Naive thymus-derived CD8-positive, alpha-beta T cell (primary cell): ENCODE results near the gene CACNA1C. TPM values are rescaled to one million over a fixed set of nuclear protein-coding genes. Genes with fewer than 3 reads are reported as not detected.

Experiments used
- ATAC-seq, 2 donors: fragments of 150-1000 bp; cut with Tn5 transposase in 1 of 2; sonication (Bioruptor Pico), chemical (Tn5 transposase) in 1 of 2; 1 replicate in 1 of 2; 2 replicates in 1 of 2; pipeline ENCODE4 v1.10.0; 2021; ENCODE audit warnings: mild to moderate bottlenecking in 2 of 2, moderate library complexity in 2 of 2
- POLR2A ChIA-PET: fragments of 350-600 bp; sonication (Branson Sonifier 250); formaldehyde crosslinking; loops from one replicate; lab custom pipeline; 2021; ENCODE audit warnings: antibody characterized with exemption; lab: Charles Lee
- DNase-seq, 10 donors: peaks; one replicate each; pipeline versions ENCODE4 v3.0.0 to v3.0.0-alpha.2; 2020 to 2022
- H3K27ac Mint-ChIP-seq, 10 donors: one replicate each; pipeline ENCODE4 v1.8.0; 2020 to 2022; ENCODE audit warnings: mild to moderate bottlenecking in 10 of 10, mixed read lengths in 10 of 10, moderate library complexity in 4 of 10, inconsistent platforms in 1 of 10
- H3K27me3 Mint-ChIP-seq, 5 donors: one replicate each; pipeline ENCODE4 v1.8.0; 2021 to 2022; ENCODE audit warnings: mixed read lengths in 5 of 5
- H3K36me3 Mint-ChIP-seq, 3 donors: one replicate each; pipeline ENCODE4 v1.8.0; 2020 to 2022; ENCODE audit warnings: mixed read lengths in 3 of 3, mild to moderate bottlenecking in 2 of 3, inconsistent platforms in 1 of 3
- H3K4me1 Mint-ChIP-seq, 4 donors: one replicate each; pipeline ENCODE4 v1.8.0; 2021 to 2022; ENCODE audit warnings: mixed read lengths in 4 of 4
- H3K4me3 Mint-ChIP-seq, 10 donors: one replicate each; pipeline ENCODE4 v1.8.0; 2020 to 2022; ENCODE audit warnings: mild to moderate bottlenecking in 10 of 10, mixed read lengths in 10 of 10, moderate library complexity in 6 of 10, inconsistent platforms in 1 of 10
- H3K9me3 Mint-ChIP-seq, 9 donors: one replicate each; pipeline ENCODE4 v1.8.0; 2020 to 2022; ENCODE audit warnings: mixed read lengths in 9 of 9, mild to moderate bottlenecking in 3 of 9, inconsistent platforms in 1 of 9, moderate library complexity in 1 of 9
- polyA plus RNA-seq, 3 donors: library from polyadenylated mRNA; unstranded; fragments of 300-500 nt; fragmentation: Illumina TruSeq; gene quantifications; one replicate each; pipeline ENCODE4 v1.2.3, GENCODE V29; 2021
- total RNA-seq, 8 experiments: library from RNA in 2 of 8; stranded (reverse) in 2 of 8; gene quantifications; one replicate each; pipeline ENCODE4 v1.2.3 and lab custom pipeline; 2021 to 2026

CACNA1C gene
- total and polyA plus RNA-seq, 5 experiments from 2014 or later, result 0.05 to 0.21 (median 0.16) TPM

- ATAC-seq (no peak), DNase-seq (no peak)
- Mint-ChIP-seq H3K36me3 (no peaks in the 10 kb centered on the region), H3K4me3 (no peak overlapping the region), H3K27me3 (peaks cover 1 to 21% (median 8%) of the 10 kb centered on the region in 5 donors), H3K9me3 (no peaks in the 10 kb centered on the region), H3K4me1 (no peaks in the 10 kb centered on the region), H3K27ac (no peak overlapping the region)
- POLR2A ChIA-PET, result no interaction called here
Observed at GRCh38 chr12:2214411-2214810, 161.6 kb downstream of the CACNA1C start.

GRCh38 chr12:2215709-2216560 is 163.1 kb downstream of the CACNA1C start:
- Mint-ChIP-seq H3K36me3 (no peaks in the 10 kb centered on the region), H3K4me3 (no peak overlapping the region), H3K27me3 (peaks cover 1 to 25% (median 8%) of the 10 kb centered on the region in 5 donors), H3K4me1 (no peaks in the 10 kb centered on the region), H3K9me3 (peaks cover 0 to 7% (median 0%) of the 10 kb centered on the region in 9 donors), H3K27ac (peak overlapping the region in 2 of 10 donors; percentile 4 to 59)
- ATAC-seq, result no peak
- POLR2A ChIA-PET, result no interaction called here
- no peak for DNase-seq

- Mint-ChIP-seq H3K9me3 (peaks cover 0 to 11% (median 0%) of the 10 kb centered on the region in 9 donors), H3K4me3 (no peak overlapping the region), H3K27me3 (peaks cover 1 to 26% (median 8%) of the 10 kb centered on the region in 5 donors), H3K27ac (no peak overlapping the region), H3K36me3 (no peaks in the 10 kb centered on the region), H3K4me1 (no peaks in the 10 kb centered on the region)
- POLR2A ChIA-PET, result no interaction called here
- ATAC-seq (no peak), DNase-seq (no peak)
Observed at GRCh38 chr12:2218706-2219105, 165.9 kb downstream of the CACNA1C start.

- no peak for ATAC-seq
- H3K4me1 Mint-ChIP-seq, result no peaks in the 10 kb centered on the region
- peaks cover 0 to 10% (median 1%) of the 10 kb centered on the region in 5 donors for H3K27me3 Mint-ChIP-seq
- no peak overlapping the region for H3K4me3 Mint-ChIP-seq
- no peak for DNase-seq
- POLR2A ChIA-PET, result no interaction called here
- H3K36me3 Mint-ChIP-seq, result no peaks in the 10 kb centered on the region
- peaks cover 0 to 11% (median 0%) of the 10 kb centered on the region in 9 donors for H3K9me3 Mint-ChIP-seq
- no peak overlapping the region for H3K27ac Mint-ChIP-seq
Observed at GRCh38 chr12:2221030-2221621, 168.3 kb downstream of the CACNA1C start.

DNA sequence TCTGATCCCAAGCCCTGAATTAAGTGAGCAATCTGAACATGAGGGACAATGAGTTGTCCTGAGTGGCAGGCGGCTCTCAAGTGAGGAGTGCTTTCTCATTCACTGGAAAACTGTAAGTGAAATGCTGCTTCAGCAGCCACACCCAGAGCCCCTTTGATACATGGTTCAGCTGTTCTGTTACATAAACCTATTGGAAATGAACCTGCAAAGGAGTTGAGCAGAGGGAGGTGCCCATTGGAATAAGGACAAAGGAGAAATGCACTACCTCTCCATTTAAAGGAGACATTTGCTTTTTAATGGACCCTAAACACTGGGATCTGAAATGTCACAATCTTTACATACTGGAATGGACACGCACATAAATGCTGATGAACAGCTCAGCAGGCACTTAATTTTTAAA is 169.9 kb downstream of the CACNA1C start:
- H3K4me1 Mint-ChIP-seq, result no peaks in the 10 kb centered on the region
- H3K27ac Mint-ChIP-seq, result no peak overlapping the region
- DNase-seq (no peak), ATAC-seq (no peak)
- H3K4me3 Mint-ChIP-seq, result no peak overlapping the region
- H3K36me3 Mint-ChIP-seq, result no peaks in the 10 kb centered on the region
- H3K9me3 Mint-ChIP-seq, result peaks cover 0 to 11% (median 0%) of the 10 kb centered on the region in 9 donors
- POLR2A ChIA-PET, result no interaction called here
- peaks cover 0 to 9% (median 0%) of the 10 kb centered on the region in 5 donors for H3K27me3 Mint-ChIP-seq

DNA sequence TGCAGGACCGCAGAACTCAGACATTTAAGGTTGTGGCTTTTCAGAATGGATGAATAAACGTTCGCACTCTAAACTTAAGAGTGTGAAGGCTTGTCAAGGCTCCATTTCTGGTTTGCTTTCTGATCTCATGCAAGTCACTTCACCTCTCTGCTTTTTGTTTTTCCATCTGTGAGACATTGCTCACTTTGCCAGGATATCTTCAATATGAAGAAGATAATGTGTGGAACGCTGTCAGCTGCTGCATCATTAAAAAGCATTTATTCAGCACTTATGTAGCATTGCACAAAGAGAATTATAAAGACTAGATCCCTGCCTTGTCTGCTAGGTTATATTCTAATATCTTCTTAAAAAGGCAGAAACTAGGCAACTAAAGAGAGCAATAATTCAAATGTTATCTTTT is 172.2 kb downstream of the CACNA1C start:
- ATAC-seq (no peak), DNase-seq (no peak)
- POLR2A ChIA-PET, result no interaction called here
- H3K4me3 Mint-ChIP-seq, result no peak overlapping the region
- H3K36me3 Mint-ChIP-seq, result no peaks in the 10 kb centered on the region
- no peaks in the 10 kb centered on the region for H3K4me1 Mint-ChIP-seq
- peaks cover 0 to 24% (median 0%) of the 10 kb centered on the region in 9 donors for H3K9me3 Mint-ChIP-seq
- H3K27ac Mint-ChIP-seq, result no peak overlapping the region
- peaks cover 4 to 17% (median 6%) of the 10 kb centered on the region in 5 donors for H3K27me3 Mint-ChIP-seq

- H3K27me3 Mint-ChIP-seq, result peaks cover 4 to 17% (median 9%) of the 10 kb centered on the region in 5 donors
- H3K4me1 Mint-ChIP-seq, result no peaks in the 10 kb centered on the region
- H3K36me3 Mint-ChIP-seq, result no peaks in the 10 kb centered on the region
- peaks cover 0 to 20% (median 0%) of the 10 kb centered on the region in 9 donors for H3K9me3 Mint-ChIP-seq
- H3K27ac Mint-ChIP-seq, result no peak overlapping the region
- ATAC-seq (no peak), DNase-seq (no peak)
- H3K4me3 Mint-ChIP-seq, result no peak overlapping the region
- POLR2A ChIA-PET, result no interaction called here
Observed at GRCh38 chr12:2225696-2226095, 172.9 kb downstream of the CACNA1C start.

- peaks cover 4 to 17% (median 9%) of the 10 kb centered on the region in 5 donors for H3K27me3 Mint-ChIP-seq
- H3K36me3 Mint-ChIP-seq, result no peaks in the 10 kb centered on the region
- peak overlapping the region in 1 of 10 donors; percentile 3 for H3K27ac Mint-ChIP-seq
- no peak overlapping the region for H3K4me3 Mint-ChIP-seq
- POLR2A ChIA-PET, result no interaction called here
- H3K4me1 Mint-ChIP-seq, result no peaks in the 10 kb centered on the region
- H3K9me3 Mint-ChIP-seq, result peaks cover 0 to 13% (median 0%) of the 10 kb centered on the region in 9 donors
- ATAC-seq (no peak), DNase-seq (no peak)
Observed at GRCh38 chr12:2226641-2227040, 173.9 kb downstream of the CACNA1C start.

GRCh38 chr12:2227360-2227759 is 174.6 kb downstream of the CACNA1C start:
- Mint-ChIP-seq H3K27ac (no peak overlapping the region), H3K4me3 (no peak overlapping the region), H3K9me3 (peaks cover 0 to 13% (median 0%) of the 10 kb centered on the region in 9 donors), H3K4me1 (no peaks in the 10 kb centered on the region), H3K27me3 (peaks cover 4 to 17% (median 10%) of the 10 kb centered on the region in 5 donors), H3K36me3 (no peaks in the 10 kb centered on the region)
- ATAC-seq (no peak), DNase-seq (no peak)
- POLR2A ChIA-PET, result no interaction called here

DNA sequence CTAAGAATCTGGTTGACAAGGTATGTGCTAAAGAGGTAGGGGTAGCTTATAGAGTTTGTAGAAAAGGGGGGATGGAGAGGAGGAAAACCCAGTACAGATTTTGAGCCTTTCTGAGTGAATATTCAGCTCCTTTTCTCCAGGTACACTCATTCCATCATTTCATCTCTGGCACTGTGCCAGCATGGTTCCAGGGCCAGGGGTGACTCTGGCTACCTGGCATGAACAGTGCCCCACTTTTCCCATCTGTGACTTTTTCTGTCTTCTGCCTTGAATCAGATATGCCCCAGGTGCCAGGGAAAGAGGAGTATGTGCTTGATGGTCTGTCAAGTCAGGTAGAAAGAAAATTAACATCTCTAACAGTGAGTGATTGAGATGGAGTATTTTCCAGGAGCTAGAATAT is 175.7 kb downstream of the CACNA1C start:
- no peak overlapping the region for H3K27ac Mint-ChIP-seq
- POLR2A ChIA-PET, result no interaction called here

DNA sequence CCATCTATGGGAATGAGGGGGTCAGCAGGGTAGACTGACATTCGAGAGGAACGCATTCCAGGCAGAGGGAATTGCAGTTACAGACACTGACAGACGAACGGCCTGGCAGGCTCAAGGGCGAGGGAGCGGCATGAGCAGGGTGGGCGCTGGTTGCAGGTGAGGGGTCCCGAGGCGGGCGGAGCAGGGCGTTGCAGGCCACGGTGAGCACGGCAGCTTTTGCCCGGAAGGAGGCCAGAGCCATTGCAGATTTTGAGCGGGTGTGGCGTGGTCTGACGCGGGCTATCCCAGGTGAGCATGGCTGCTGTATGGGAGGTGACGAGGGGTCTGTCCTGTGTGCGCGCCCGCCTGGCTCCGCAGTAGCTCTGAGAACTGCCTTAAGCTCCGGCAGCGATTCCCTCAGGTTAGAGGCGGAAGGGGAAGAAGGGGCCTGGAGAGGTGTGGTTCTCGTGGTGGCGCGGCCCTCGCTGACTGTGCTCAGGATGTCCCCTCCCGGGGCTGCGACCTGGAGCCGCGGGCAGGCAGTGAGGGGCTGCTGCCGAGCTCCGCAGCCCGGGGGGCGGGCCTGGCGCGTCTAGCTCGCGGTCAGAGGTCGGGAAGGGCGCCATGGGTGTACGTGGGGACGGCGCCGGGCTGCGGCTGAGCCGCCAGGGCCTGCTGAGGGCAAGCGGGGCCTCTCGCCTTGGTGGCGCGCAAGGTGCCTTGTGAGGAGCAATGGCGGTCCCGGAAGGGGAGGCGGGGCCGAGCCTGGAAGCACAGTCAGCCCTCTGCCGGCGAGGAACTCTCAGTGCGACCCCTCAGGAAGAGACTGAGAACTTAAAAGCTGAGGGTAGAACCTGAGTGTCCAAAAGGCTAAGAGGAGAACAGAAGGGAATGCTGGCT is 177.1 kb downstream of the CACNA1C start:
- Mint-ChIP-seq H3K4me1 (no peaks in the 10 kb centered on the region), H3K36me3 (no peaks in the 10 kb centered on the region), H3K4me3 (peak overlapping the region in 3 of 10 donors; percentile 21 to 54 (median 25)), H3K27me3 (peaks cover 4 to 27% (median 14%) of the 10 kb centered on the region in 5 donors), H3K27ac (peak overlapping the region in 1 of 10 donors; percentile 10), H3K9me3 (peaks cover 0 to 13% (median 0%) of the 10 kb centered on the region in 9 donors)
- POLR2A ChIA-PET, result no interaction called here
- no peak for DNase-seq
- ATAC-seq, result no peak

More for the DNA sequence above, 175.7 kb downstream of the CACNA1C start:
- ATAC-seq (no peak), DNase-seq (no peak)
- Mint-ChIP-seq H3K9me3 (peaks cover 0 to 13% (median 0%) of the 10 kb centered on the region in 9 donors), H3K4me1 (no peaks in the 10 kb centered on the region), H3K27me3 (peaks cover 4 to 17% (median 10%) of the 10 kb centered on the region in 5 donors), H3K36me3 (no peaks in the 10 kb centered on the region), H3K4me3 (no peak overlapping the region)

GRCh38 chr12:2231011-2231595 is 178.3 kb downstream of the CACNA1C start:
- Mint-ChIP-seq H3K4me1 (no peaks in the 10 kb centered on the region), H3K27ac (no peak overlapping the region), H3K27me3 (peaks cover 4 to 39% (median 21%) of the 10 kb centered on the region in 5 donors), H3K4me3 (no peak overlapping the region), H3K36me3 (no peaks in the 10 kb centered on the region), H3K9me3 (peaks cover 0 to 13% (median 0%) of the 10 kb centered on the region in 9 donors)
- DNase-seq, result no peak
- POLR2A ChIA-PET, result no interaction called here
- no peak for ATAC-seq
